Measurements from ENCODE around the gene C6orf89.
"Not testable (repeated sequence)": the region's sequence is repeated elsewhere in the genome, so short reads cannot be mapped to it uniquely, and the experiment has no call there.

Gene C6orf89

DNA sequence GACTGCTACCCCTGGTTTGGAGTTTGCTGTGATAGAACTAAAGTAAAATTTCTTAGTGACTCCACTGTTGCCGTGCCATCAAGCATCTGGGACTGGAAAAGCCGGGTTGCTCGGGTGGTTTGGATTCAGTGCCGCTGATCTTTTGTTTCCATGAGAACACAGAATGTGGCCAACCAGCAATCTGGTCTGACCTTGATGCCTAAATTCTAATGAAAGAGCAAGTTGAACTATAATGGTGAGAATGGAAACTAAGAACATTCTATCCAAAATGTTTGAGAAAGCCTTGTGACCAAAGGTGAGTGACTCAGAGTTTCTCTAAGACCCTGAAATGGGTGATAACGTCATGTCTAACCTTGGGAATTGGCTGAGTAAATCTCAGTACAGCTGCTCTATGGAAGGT, 58.9 kb downstream of the C6orf89 start:
- no peak overlapping the region for H3K9ac ChIP-seq
- H4K20me1 ChIP-seq (ENCODE audit: insufficient read depth): no peaks in the 10 kb centered on the region
- H3K4me3 ChIP-seq (IDR thresholded peaks at IDR 0.05; ENCODE audit: insufficient read depth, low read depth, low read length): no peak overlapping the region
- no peak overlapping the region for H3K27ac ChIP-seq
- no peak overlapping the region for H3K4me2 ChIP-seq
- no peaks in the 10 kb centered on the region for H3K79me2 ChIP-seq (ENCODE audit: insufficient read depth, low read depth)
- peaks cover 5% of the 10 kb centered on the region; the same call in 1 of the 2 replicates for H3K27me3 ChIP-seq (ENCODE audit: insufficient read depth, low read depth)
- no peak overlapping the region for H2AFZ ChIP-seq (ENCODE audit: low read depth)
- TF ChIP-seq, protein P1, sequence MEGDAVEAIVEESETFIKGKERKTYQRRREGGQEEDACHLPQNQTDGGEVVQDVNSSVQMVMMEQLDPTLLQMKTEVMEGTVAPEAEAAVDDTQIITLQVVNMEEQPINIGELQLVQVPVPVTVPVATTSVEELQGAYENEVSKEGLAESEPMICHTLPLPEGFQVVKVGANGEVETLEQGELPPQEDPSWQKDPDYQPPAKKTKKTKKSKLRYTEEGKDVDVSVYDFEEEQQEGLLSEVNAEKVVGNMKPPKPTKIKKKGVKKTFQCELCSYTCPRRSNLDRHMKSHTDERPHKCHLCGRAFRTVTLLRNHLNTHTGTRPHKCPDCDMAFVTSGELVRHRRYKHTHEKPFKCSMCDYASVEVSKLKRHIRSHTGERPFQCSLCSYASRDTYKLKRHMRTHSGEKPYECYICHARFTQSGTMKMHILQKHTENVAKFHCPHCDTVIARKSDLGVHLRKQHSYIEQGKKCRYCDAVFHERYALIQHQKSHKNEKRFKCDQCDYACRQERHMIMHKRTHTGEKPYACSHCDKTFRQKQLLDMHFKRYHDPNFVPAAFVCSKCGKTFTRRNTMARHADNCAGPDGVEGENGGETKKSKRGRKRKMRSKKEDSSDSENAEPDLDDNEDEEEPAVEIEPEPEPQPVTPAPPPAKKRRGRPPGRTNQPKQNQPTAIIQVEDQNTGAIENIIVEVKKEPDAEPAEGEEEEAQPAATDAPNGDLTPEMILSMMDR (conservative IDR thresholded peaks at IDR 0.05; ENCODE audit: low read depth, low read length): no peak
- no peaks in the 10 kb centered on the region for H3K36me3 ChIP-seq (ENCODE audit: insufficient read depth)
- H3K4me1 ChIP-seq (ENCODE audit: low read depth, poor library complexity, severe bottlenecking): no peaks in the 10 kb centered on the region

DNA sequence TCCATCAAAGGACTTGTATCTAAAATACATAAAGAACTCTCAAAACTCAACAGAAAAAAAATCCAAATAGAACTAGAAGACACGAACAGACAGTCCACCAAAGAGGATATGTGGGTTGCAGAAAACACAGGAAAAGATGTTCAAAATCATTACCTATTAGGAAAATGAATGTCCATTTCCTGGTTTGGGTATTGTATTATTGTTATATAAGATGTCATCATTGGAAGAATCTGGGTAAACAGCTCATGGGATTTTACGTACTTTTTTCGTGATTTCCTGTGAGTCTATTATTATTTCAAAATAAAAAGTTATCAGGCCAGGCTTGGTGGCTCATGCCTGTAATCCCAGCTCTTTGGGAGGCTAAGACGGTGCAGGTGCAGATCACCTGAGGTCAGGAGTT, 59.5 kb downstream of the C6orf89 start:
- Histone ChIP-seq H3K27me3 (ENCODE audit: insufficient read depth, low read depth) (no peaks in the 10 kb centered on the region; the same call in 1 of the 2 replicates), H3K27ac (no peak overlapping the region), H3K4me3 (IDR thresholded peaks at IDR 0.05; ENCODE audit: insufficient read depth, low read depth, low read length) (no peak overlapping the region), H3K9ac (no peak overlapping the region), H3K4me2 (no peak overlapping the region), H3K36me3 (ENCODE audit: insufficient read depth) (no peaks in the 10 kb centered on the region), H2AFZ (ENCODE audit: low read depth) (no peak overlapping the region), H3K79me2 (ENCODE audit: insufficient read depth, low read depth) (no peaks in the 10 kb centered on the region), H3K4me1 (ENCODE audit: low read depth, poor library complexity, severe bottlenecking) (no peaks in the 10 kb centered on the region), H4K20me1 (ENCODE audit: insufficient read depth) (no peaks in the 10 kb centered on the region)
- TF ChIP-seq, protein P1 (conservative IDR thresholded peaks at IDR 0.05; ENCODE audit: low read depth, low read length): no peak

DNA sequence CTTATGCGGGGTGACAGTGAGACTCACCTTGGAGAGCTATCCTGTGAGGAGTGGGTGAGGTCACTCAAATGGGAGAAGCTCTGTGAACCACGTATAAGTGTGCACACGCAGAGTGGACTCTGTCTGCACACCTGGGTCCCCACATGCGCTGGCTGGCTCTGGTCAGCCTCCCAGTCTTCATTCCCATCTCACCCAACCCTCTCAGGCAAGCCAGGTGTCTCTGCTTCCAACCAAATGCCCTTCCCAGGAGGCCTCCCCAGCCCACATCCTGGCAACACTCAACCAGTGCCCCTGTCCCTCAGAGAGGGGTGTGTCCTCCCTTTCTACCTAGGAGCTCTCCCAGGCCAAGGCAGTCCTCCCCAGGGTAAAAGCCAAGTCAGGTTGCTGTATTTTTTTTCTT, 60.8 kb downstream of the C6orf89 start:
- no peaks in the 10 kb centered on the region for H4K20me1 ChIP-seq (ENCODE audit: insufficient read depth)
- H2AFZ ChIP-seq (ENCODE audit: low read depth): no peak overlapping the region
- H3K27ac ChIP-seq: no peak overlapping the region
- H3K36me3 ChIP-seq (ENCODE audit: insufficient read depth): no peaks in the 10 kb centered on the region
- no peak overlapping the region for H3K9ac ChIP-seq
- TF ChIP-seq, protein P1 (conservative IDR thresholded peaks at IDR 0.05; ENCODE audit: low read depth, low read length): no peak
- H3K27me3 ChIP-seq (ENCODE audit: insufficient read depth, low read depth): no peaks in the 10 kb centered on the region; the same call in 1 of the 2 replicates
- no peak overlapping the region for H3K4me3 ChIP-seq (IDR thresholded peaks at IDR 0.05; ENCODE audit: insufficient read depth, low read depth, low read length)
- no peak overlapping the region for H3K4me2 ChIP-seq
- no peaks in the 10 kb centered on the region for H3K79me2 ChIP-seq (ENCODE audit: insufficient read depth, low read depth)
- no peaks in the 10 kb centered on the region for H3K4me1 ChIP-seq (ENCODE audit: low read depth, poor library complexity, severe bottlenecking)

DNA sequence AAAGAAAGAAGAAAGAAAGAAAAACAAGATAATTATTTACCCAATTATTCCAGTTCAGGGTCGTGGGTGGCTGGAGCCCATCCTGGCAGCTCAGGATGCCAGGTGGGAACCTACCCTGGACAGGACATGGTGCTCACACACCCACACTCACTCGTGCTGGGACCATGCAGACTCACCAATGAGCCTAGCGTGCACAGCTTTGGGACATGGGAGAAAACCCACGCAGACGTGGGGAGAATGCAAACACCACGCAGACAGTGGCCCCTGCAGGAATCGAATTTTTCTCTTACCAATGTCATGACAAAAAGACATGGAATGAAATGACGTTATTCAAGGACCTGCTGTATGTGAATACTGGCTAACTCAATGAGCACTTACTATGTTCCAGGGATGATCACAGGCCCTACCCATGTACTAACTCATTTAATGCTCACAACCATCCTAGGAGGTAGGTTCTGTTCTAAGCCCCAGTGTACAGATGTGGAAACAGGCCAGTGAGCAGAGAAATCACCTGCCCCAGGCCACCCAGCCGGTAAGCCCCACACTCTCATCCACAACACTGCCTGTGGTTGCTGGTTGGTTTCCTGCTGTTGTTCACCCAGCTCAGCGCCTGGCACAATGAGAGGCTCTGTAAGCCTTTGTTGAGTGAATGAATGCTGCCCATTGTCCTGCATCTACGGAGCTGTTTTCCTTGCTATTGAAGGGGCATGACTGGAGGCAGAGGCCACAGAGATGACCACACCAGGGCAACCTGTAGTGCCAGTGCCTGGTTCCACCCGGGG, 62.0 kb downstream of the C6orf89 start:
- H2AFZ ChIP-seq (ENCODE audit: low read depth): no peak overlapping the region
- no peaks in the 10 kb centered on the region for H3K4me1 ChIP-seq (ENCODE audit: low read depth, poor library complexity, severe bottlenecking)
- TF ChIP-seq, protein P1 (conservative IDR thresholded peaks at IDR 0.05; ENCODE audit: low read depth, low read length): no peak
- H3K79me2 ChIP-seq (ENCODE audit: insufficient read depth, low read depth): no peaks in the 10 kb centered on the region
- H3K4me2 ChIP-seq: no peak overlapping the region
- no peaks in the 10 kb centered on the region for H4K20me1 ChIP-seq (ENCODE audit: insufficient read depth)
- no peak overlapping the region for H3K4me3 ChIP-seq (IDR thresholded peaks at IDR 0.05; ENCODE audit: insufficient read depth, low read depth, low read length)
- no peak overlapping the region for H3K9ac ChIP-seq
- no peaks in the 10 kb centered on the region for H3K36me3 ChIP-seq (ENCODE audit: insufficient read depth)
- H3K27me3 ChIP-seq (ENCODE audit: insufficient read depth, low read depth): no peaks in the 10 kb centered on the region; the same call in 1 of the 2 replicates
- no peak overlapping the region for H3K27ac ChIP-seq

DNA sequence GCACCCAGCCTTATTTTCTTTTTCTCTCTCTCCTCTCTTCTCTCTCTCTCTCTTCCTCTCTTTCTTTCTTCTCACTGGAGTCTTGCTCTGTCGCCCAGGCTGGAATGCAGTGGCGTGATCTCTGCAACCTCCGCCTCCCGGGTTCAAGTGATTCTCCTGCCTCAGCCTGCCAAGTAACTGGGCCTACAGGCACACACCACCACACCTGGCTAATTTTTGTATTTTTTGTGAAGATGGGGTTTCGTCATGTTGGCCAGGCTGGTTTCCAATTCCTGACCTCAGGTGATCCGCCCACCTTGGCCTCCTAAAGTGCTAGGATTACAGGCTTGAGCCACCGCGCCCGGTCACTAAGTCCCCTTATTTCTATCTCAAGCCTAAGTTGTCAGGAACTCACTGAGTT, 63.3 kb downstream of the C6orf89 start:
- not testable (repeated sequence) for H3K27ac ChIP-seq, H3K4me2 ChIP-seq, H3K9ac ChIP-seq

More for the DNA sequence above, 63.3 kb downstream of the C6orf89 start:
- not testable (repeated sequence) for H3K79me2 ChIP-seq (ENCODE audit: insufficient read depth, low read depth); H2AFZ ChIP-seq (ENCODE audit: low read depth); H3K4me3 ChIP-seq (IDR thresholded peaks at IDR 0.05; ENCODE audit: insufficient read depth, low read depth, low read length); H3K27me3 ChIP-seq (ENCODE audit: insufficient read depth, low read depth); H3K36me3 ChIP-seq (ENCODE audit: insufficient read depth); H3K4me1 ChIP-seq (ENCODE audit: low read depth, poor library complexity, severe bottlenecking); H4K20me1 ChIP-seq (ENCODE audit: insufficient read depth)
